GM21390 (cell line): Measurements from ENCODE around the gene SPSB1.

ENCODE experiments used
- ATAC-seq: cut with Tn5 transposase; IDR thresholded peaks from one replicate; pipeline ENCODE4 v1.9.1; 2021; ENCODE audit not compliant: unreplicated experiment

The SPSB1 gene

GRCh38 chr1:9317591-9318417 lies 25.1 kb downstream of the SPSB1 start:
- no peak for ATAC-seq

GRCh38 chr1:9319208-9319788 lies 26.6 kb downstream of the SPSB1 start:
- no peak for ATAC-seq

GRCh38 chr1:9319789-9320519 lies 27.3 kb downstream of the SPSB1 start:
- ATAC-seq: no peak

GRCh38 chr1:9320520-9321479 lies 28.1 kb downstream of the SPSB1 start:
- no peak for ATAC-seq

- no peak for ATAC-seq
Measured at GRCh38 chr1:9321480-9321849, 28.8 kb downstream of the SPSB1 start.

- ATAC-seq: no peak
Measured at GRCh38 chr1:9321986-9322660, 29.4 kb downstream of the SPSB1 start.

GRCh38 chr1:9322661-9323244 lies 30.1 kb downstream of the SPSB1 start:
- ATAC-seq: no peak

- no peak for ATAC-seq
Measured at GRCh38 chr1:9324246-9325096, 31.8 kb downstream of the SPSB1 start.

GRCh38 chr1:9326596-9326995 lies 33.9 kb downstream of the SPSB1 start:
- ATAC-seq: no peak

- no peak for ATAC-seq
Measured at GRCh38 chr1:9328201-9328600, 35.5 kb downstream of the SPSB1 start.

- no peak for ATAC-seq
Measured at GRCh38 chr1:9328715-9329114, 36.0 kb downstream of the SPSB1 start.

- no peak for ATAC-seq
Measured at GRCh38 chr1:9331016-9331415, 38.3 kb downstream of the SPSB1 start.

- no peak for ATAC-seq
Measured at GRCh38 chr1:9331558-9332346, 39.1 kb downstream of the SPSB1 start.

- no peak for ATAC-seq
Measured at GRCh38 chr1:9332513-9333143, 39.9 kb downstream of the SPSB1 start.

GRCh38 chr1:9338397-9339246 lies 45.9 kb downstream of the SPSB1 start:
- ATAC-seq: no peak

- no peak for ATAC-seq
Measured at GRCh38 chr1:9340172-9340854, 47.6 kb downstream of the SPSB1 start.
